ENCODE measurements around the gene RNF144B. TPM values are rescaled to one million over a fixed set of nuclear protein-coding genes. Genes with fewer than 3 reads are reported as not detected.

The RNF144B gene
- total RNA-seq, 1 donor from 2014 or later: 10.2 TPM

DNA sequence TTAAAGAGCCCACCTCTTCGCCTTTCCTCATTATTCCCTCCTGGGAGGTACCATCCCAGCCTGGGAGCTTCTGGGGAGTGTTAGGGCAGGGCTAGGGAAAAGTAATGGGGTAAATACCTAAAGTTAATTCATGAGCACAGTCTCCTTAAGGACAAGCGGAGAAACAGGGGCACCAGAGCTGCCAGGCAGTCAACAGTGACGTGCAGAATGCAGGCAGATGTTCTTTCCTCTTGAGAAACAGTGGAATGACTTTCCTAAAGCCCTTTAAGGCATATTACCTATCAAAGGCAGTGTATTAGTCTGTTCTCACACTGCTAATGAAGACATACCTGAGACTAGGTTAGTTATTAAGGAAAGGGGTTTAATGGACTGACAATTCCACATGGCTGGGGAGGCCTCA, 76.3 kb downstream of the RNF144B start:
- Mint-ChIP-seq H3K9me3 (ENCODE audit: low read depth) (peaks cover 10% of the 10 kb centered on the region), H3K4me1 (ENCODE audit: low read depth) (peaks cover 6% of the 10 kb centered on the region), H3K36me3 (ENCODE audit: low read depth) (peaks cover 24% of the 10 kb centered on the region), H3K4me3 (ENCODE audit: unreplicated experiment) (no peak overlapping the region), H3K27ac (ENCODE audit: unreplicated experiment) (no peak overlapping the region), H3K27me3 (ENCODE audit: low read depth) (no peaks in the 10 kb centered on the region)
- no peak for DNase-seq (ENCODE audit: low spot score)
- no peak for TF ChIP-seq CTCF (IDR thresholded peaks at IDR 0.05)

DNA sequence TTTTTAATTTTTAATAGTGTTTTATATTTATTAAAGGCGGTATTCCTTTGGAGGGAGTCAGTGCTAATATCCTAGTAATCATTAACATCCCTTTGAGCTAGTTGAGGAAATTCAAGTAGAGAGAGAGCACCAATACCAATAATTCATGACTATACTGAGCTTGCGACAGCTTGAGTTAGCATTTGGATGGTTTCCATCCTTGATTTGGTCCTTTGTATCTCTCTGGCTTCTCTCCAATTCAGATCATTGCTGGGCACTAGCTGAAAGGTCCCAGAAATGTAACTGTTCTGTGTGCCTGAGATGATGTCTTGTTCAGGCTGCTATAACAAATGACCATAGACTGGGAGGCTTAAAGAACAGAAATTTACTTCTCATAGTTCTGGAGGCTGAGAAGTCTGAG, 77.0 kb downstream of the RNF144B start:
- TF ChIP-seq CTCF (IDR thresholded peaks at IDR 0.05): no peak
- Mint-ChIP-seq H3K9me3 (ENCODE audit: low read depth) (peaks cover 10% of the 10 kb centered on the region), H3K36me3 (ENCODE audit: low read depth) (peaks cover 22% of the 10 kb centered on the region), H3K27ac (ENCODE audit: unreplicated experiment) (no peak overlapping the region), H3K4me3 (ENCODE audit: unreplicated experiment) (no peak overlapping the region), H3K4me1 (ENCODE audit: low read depth) (peaks cover 8% of the 10 kb centered on the region), H3K27me3 (ENCODE audit: low read depth) (no peaks in the 10 kb centered on the region)
- DNase-seq (ENCODE audit: low spot score): no peak

DNA sequence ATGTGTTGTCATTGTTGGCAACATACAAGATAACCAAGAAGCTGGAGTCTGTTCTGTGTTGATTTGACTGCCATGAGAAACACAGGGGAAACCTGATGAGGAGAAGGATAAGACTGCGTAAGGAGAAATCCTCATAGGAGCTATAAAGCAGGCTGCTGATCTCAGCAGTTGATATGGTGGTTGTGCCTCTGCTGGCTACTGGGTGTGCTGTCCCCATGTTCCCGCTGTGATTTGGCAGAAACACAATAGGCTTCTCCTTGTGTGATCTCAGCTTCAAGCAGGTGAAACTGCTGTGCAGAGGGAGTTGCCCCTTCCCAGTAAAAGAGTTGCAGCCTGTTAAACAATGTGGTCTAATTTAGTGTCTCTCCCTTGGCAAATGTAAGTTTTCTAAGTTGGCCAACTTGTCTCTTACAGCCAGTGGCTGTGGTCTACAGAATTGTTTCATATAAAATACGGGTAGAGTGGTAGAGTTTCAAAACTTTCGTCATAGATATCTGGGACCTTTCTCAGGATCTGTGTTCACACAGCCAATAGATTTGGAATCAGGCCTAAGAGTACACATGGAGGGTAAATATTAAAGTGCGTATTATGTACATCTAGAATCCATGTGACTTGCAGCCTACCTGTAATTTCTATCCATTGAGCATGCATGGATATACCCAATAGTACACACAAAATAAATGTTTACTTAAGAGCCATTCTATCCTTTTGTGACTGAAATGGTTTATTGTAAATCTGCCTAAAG, 78.4 kb downstream of the RNF144B start:
- TF ChIP-seq CTCF (IDR thresholded peaks at IDR 0.05): no peak
- H3K4me1 Mint-ChIP-seq (ENCODE audit: low read depth): peaks cover 8% of the 10 kb centered on the region
- no peaks in the 10 kb centered on the region for H3K27me3 Mint-ChIP-seq (ENCODE audit: low read depth)
- H3K27ac Mint-ChIP-seq (ENCODE audit: unreplicated experiment): no peak overlapping the region
- peaks cover 2% of the 10 kb centered on the region for H3K9me3 Mint-ChIP-seq (ENCODE audit: low read depth)
- H3K4me3 Mint-ChIP-seq (ENCODE audit: unreplicated experiment): no peak overlapping the region
- H3K36me3 Mint-ChIP-seq (ENCODE audit: low read depth): peaks cover 16% of the 10 kb centered on the region
- DNase-seq (ENCODE audit: low spot score): no peak

- H3K27ac Mint-ChIP-seq (ENCODE audit: unreplicated experiment): no peak overlapping the region
- H3K36me3 Mint-ChIP-seq (ENCODE audit: low read depth): peaks cover 12% of the 10 kb centered on the region
- no peaks in the 10 kb centered on the region for H3K27me3 Mint-ChIP-seq (ENCODE audit: low read depth)
- peaks cover 8% of the 10 kb centered on the region for H3K4me1 Mint-ChIP-seq (ENCODE audit: low read depth)
- DNase-seq (ENCODE audit: low spot score): no peak
- H3K4me3 Mint-ChIP-seq (ENCODE audit: unreplicated experiment): no peak overlapping the region
- no peaks in the 10 kb centered on the region for H3K9me3 Mint-ChIP-seq (ENCODE audit: low read depth)
- TF ChIP-seq CTCF (IDR thresholded peaks at IDR 0.05): no peak
Measured at GRCh38 chr6:18467741-18468502, 80.8 kb downstream of the RNF144B start.

- TF ChIP-seq CTCF (IDR thresholded peaks at IDR 0.05): no peak
- H3K9me3 Mint-ChIP-seq (ENCODE audit: low read depth): no peaks in the 10 kb centered on the region
- DNase-seq (ENCODE audit: low spot score): no peak
- H3K27ac Mint-ChIP-seq (ENCODE audit: unreplicated experiment): no peak overlapping the region
- no peaks in the 10 kb centered on the region for H3K27me3 Mint-ChIP-seq (ENCODE audit: low read depth)
- H3K4me3 Mint-ChIP-seq (ENCODE audit: unreplicated experiment): no peak overlapping the region
- peaks cover 8% of the 10 kb centered on the region for H3K4me1 Mint-ChIP-seq (ENCODE audit: low read depth)
- peaks cover 9% of the 10 kb centered on the region for H3K36me3 Mint-ChIP-seq (ENCODE audit: low read depth)
Measured at GRCh38 chr6:18468503-18468843, 81.3 kb downstream of the RNF144B start.

All from chondrocyte (in vitro differentiated cells).